Muscle layer of duodenum (tissue), 2 donors: ENCODE measurements around the gene ABL2.
A peak's percentile ranks its signal among the peaks of the same experiment; 100 is the strongest.
"Not testable (repeated sequence)": the region's sequence is repeated elsewhere in the genome, so short reads cannot be mapped to it uniquely, and the experiment has no call there.

Experiments
- H3K27ac ChIP-seq: one replicate; pipeline ENCODE4 v1.7.0; 2013; ENCODE audit warnings: mild to moderate bottlenecking, low read length
- H3K27me3 ChIP-seq: one replicate; pipeline ENCODE4 v1.7.0; 2013; ENCODE audit warnings: low read depth, mild to moderate bottlenecking, control low read depth, low read length
- H3K36me3 ChIP-seq, 2 donors: one replicate each; pipeline ENCODE4 v1.7.0; 2013; ENCODE audit warnings: low read length in 2 of 2, control low read depth in 1 of 2, mild to moderate bottlenecking in 1 of 2; ENCODE audit not compliant: insufficient read depth in 2 of 2, control insufficient read depth in 1 of 2
- H3K4me1 ChIP-seq, 2 donors: one replicate each; pipeline ENCODE4 v1.7.0; 2013; ENCODE audit warnings: low read length in 2 of 2, mild to moderate bottlenecking in 2 of 2, control low read depth in 1 of 2, moderate library complexity in 1 of 2; ENCODE audit not compliant: insufficient read depth in 2 of 2, control insufficient read depth in 1 of 2
- H3K4me3 ChIP-seq, 2 donors: one replicate each; pipeline ENCODE4 v1.7.0; 2013; ENCODE audit warnings: low read length in 2 of 2, low read depth in 1 of 2, mild to moderate bottlenecking in 1 of 2
- H3K9me3 ChIP-seq, 2 donors: one replicate each; pipeline ENCODE4 v1.7.0; 2013; ENCODE audit warnings: low read length in 2 of 2, control low read depth in 1 of 2, mild to moderate bottlenecking in 1 of 2; ENCODE audit not compliant: control insufficient read depth in 1 of 2
- donor health status: healthy.

The ABL2 gene

GRCh38 chr1:179245426-179245825 lies 15.9 kb upstream of the ABL2 start:
- not testable (repeated sequence) for H3K9me3 ChIP-seq, H3K36me3 ChIP-seq, H3K4me3 ChIP-seq, H3K27me3 ChIP-seq, H3K4me1 ChIP-seq, H3K27ac ChIP-seq

GRCh38 chr1:179241530-179242097 lies 12.1 kb upstream of the ABL2 start:
- H3K4me1 ChIP-seq, result no peaks in the 10 kb centered on the region
- no peak overlapping the region for H3K27ac ChIP-seq
- H3K27me3 ChIP-seq, result no peaks in the 10 kb centered on the region

GRCh38 chr1:179237222-179237621 lies 7.7 kb upstream of the ABL2 start:
- no peak overlapping the region for H3K27ac ChIP-seq
- H3K27me3 ChIP-seq, result no peaks in the 10 kb centered on the region
- H3K4me3 ChIP-seq, result no peak overlapping the region
- no peaks in the 10 kb centered on the region for H3K4me1 ChIP-seq
- no peaks in the 10 kb centered on the region for H3K9me3 ChIP-seq
- H3K36me3 ChIP-seq, result no peaks in the 10 kb centered on the region

More at GRCh38 chr1:179241530-179242097, 12.1 kb upstream of the ABL2 start:
- no peaks in the 10 kb centered on the region for H3K9me3 ChIP-seq
- H3K4me3 ChIP-seq, result no peak overlapping the region
- no peaks in the 10 kb centered on the region for H3K36me3 ChIP-seq

GRCh38 chr1:179234863-179235262 lies 5.4 kb upstream of the ABL2 start:
- Histone ChIP-seq H3K36me3 (no peaks in the 10 kb centered on the region), H3K27ac (no peak overlapping the region), H3K9me3 (no peaks in the 10 kb centered on the region), H3K27me3 (no peaks in the 10 kb centered on the region), H3K4me3 (no peak overlapping the region), H3K4me1 (peaks cover 5 to 7% of the 10 kb centered on the region in 2 donors)

GRCh38 chr1:179231923-179232322 lies 2.4 kb upstream of the ABL2 start:
- Histone ChIP-seq H3K36me3 (no peaks in the 10 kb centered on the region), H3K27ac (no peak overlapping the region), H3K4me3 (no peak overlapping the region), H3K9me3 (no peaks in the 10 kb centered on the region), H3K27me3 (no peaks in the 10 kb centered on the region), H3K4me1 (peaks cover 9 to 10% of the 10 kb centered on the region in 2 donors)

- H3K4me1 ChIP-seq, result peaks cover 9 to 10% of the 10 kb centered on the region in 2 donors
- no peaks in the 10 kb centered on the region for H3K9me3 ChIP-seq
- H3K27me3 ChIP-seq, result no peaks in the 10 kb centered on the region
- H3K36me3 ChIP-seq, result no peaks in the 10 kb centered on the region
- H3K27ac ChIP-seq, result no peak overlapping the region
- H3K4me3 ChIP-seq, result no peak overlapping the region
These were observed 1.2 kb upstream of the ABL2 start for GRCh38 chr1:179230721-179231120.

- Histone ChIP-seq H3K27me3 (no peaks in the 10 kb centered on the region), H3K9me3 (no peaks in the 10 kb centered on the region), H3K36me3 (no peaks in the 10 kb centered on the region), H3K4me3 (peak overlapping the region; percentile 70 to 74), H3K27ac (no peak overlapping the region), H3K4me1 (peaks cover 9 to 10% of the 10 kb centered on the region in 2 donors)
These were observed 774 bp upstream of the ABL2 start for GRCh38 chr1:179230251-179230650.

GRCh38 chr1:179228783-179229213 lies 679 bp downstream of the ABL2 start:
- Histone ChIP-seq H3K27ac (peak overlapping the region; percentile 64), H3K27me3 (no peaks in the 10 kb centered on the region), H3K36me3 (no peaks in the 10 kb centered on the region), H3K4me3 (peak overlapping the region; percentile 91 to 92), H3K9me3 (no peaks in the 10 kb centered on the region), H3K4me1 (peaks cover 9 to 10% of the 10 kb centered on the region in 2 donors)

- H3K4me3 ChIP-seq, result no peak overlapping the region
- H3K27me3 ChIP-seq, result no peaks in the 10 kb centered on the region
- peaks cover 9 to 10% of the 10 kb centered on the region in 2 donors for H3K4me1 ChIP-seq
- H3K9me3 ChIP-seq, result no peaks in the 10 kb centered on the region
- no peak overlapping the region for H3K27ac ChIP-seq
- H3K36me3 ChIP-seq, result no peaks in the 10 kb centered on the region
These were observed 2.7 kb downstream of the ABL2 start for GRCh38 chr1:179226738-179227137.

GRCh38 chr1:179224466-179224865 lies 5.0 kb downstream of the ABL2 start:
- H3K27me3 ChIP-seq, H3K4me1 ChIP-seq, H3K36me3 ChIP-seq, H3K9me3 ChIP-seq, H3K4me3 ChIP-seq, H3K27ac ChIP-seq: not testable (repeated sequence)

- H3K27ac ChIP-seq, H3K27me3 ChIP-seq, H3K36me3 ChIP-seq, H3K4me1 ChIP-seq, H3K4me3 ChIP-seq, H3K9me3 ChIP-seq: not testable (repeated sequence)
These were observed 8.4 kb downstream of the ABL2 start for GRCh38 chr1:179221121-179221520.

- Histone ChIP-seq H3K4me3 (no peak overlapping the region), H3K4me1 (no peaks in the 10 kb centered on the region), H3K27me3 (no peaks in the 10 kb centered on the region), H3K36me3 (no peaks in the 10 kb centered on the region), H3K27ac (peak overlapping the region; percentile 58), H3K9me3 (no peaks in the 10 kb centered on the region)
These were observed 11.5 kb downstream of the ABL2 start for GRCh38 chr1:179217943-179218507.
